Thoracic aorta (tissue), 2 donors: ENCODE results near the gene TMEM134. TPM values are rescaled to one million over a fixed set of nuclear protein-coding genes. Genes with fewer than 3 reads are reported as not detected.

ENCODE experiments used
- ATAC-seq: fragments of 150-250 bp; one replicate; pipeline ENCODE4 v1.8.0; 2017; ENCODE audit warnings: low read depth; ENCODE audit not compliant: insufficient number of reproducible peaks, low FRiP score
- DNase-seq: peaks from one replicate; pipeline ENCODE4 v3.0.0-alpha.2; 2020; ENCODE audit warnings: low spot score
- H3K27ac ChIP-seq, 2 donors: fragments of 200-600 bp; sonication (generic); 1 replicate in 1 of 2; 2 replicates in 1 of 2; pipeline ENCODE4 v1.5.1; 2016; ENCODE audit warnings: mild to moderate bottlenecking in 2 of 2, moderate library complexity in 2 of 2
- H3K27me3 ChIP-seq: fragments of 200-600 bp; sonication (generic); replicated peaks from 2 replicates; pipeline ENCODE4 v1.6.0; 2016; ENCODE audit warnings: mild to moderate bottlenecking; ENCODE audit not compliant: insufficient read depth
- H3K36me3 ChIP-seq: fragments of 200-600 bp; sonication (generic); one replicate; pipeline ENCODE4 v1.5.1; 2016
- H3K4me1 ChIP-seq, 2 donors: fragments of 200-600 bp; sonication (generic); 1 replicate in 1 of 2; 2 replicates in 1 of 2; pipeline versions ENCODE4 v1.5.1 to v1.6.0; 2016; ENCODE audit warnings: low read depth in 2 of 2, mild to moderate bottlenecking in 1 of 2; ENCODE audit not compliant: control insufficient read depth in 1 of 2
- H3K4me3 ChIP-seq: fragments of 200-600 bp; sonication (generic); 2 replicates; pipeline ENCODE4 v1.5.1; 2016; ENCODE audit warnings: mild to moderate bottlenecking
- H3K9me3 ChIP-seq: fragments of 200-600 bp; sonication (generic); 2 replicates; pipeline ENCODE4 v1.5.1; 2016
- CTCF ChIP-seq: fragments of 200-600 bp; sonication (generic); IDR thresholded peaks from one replicate; pipeline ENCODE4 v1.5.1; 2019; ENCODE audit warnings: antibody characterized with exemption
- total RNA-seq, 2 donors: library from RNA; depleted of rRNA; stranded (reverse); fragments of >200 nt; gene quantifications; one replicate each; pipeline versions ENCODE4 v1.1.0 to v1.2.3, GENCODE V29; 2016

The TMEM134 gene
- total RNA-seq, 2 donors from 2014 or later: 66.7 to 67.7 TPM

- Histone ChIP-seq H3K27ac (peak overlapping the region; percentile 81 to 82), H3K36me3 (no peaks in the 10 kb centered on the region), H3K9me3 (no peaks in the 10 kb centered on the region), H3K4me3 (peak overlapping the region; percentile 73), H3K27me3 (no peaks in the 10 kb centered on the region), H3K4me1 (peaks cover 10 to 38% of the 10 kb centered on the region in 2 donors)
- DNase-seq: no peak
- ATAC-seq: no peak
- no peak for TF ChIP-seq CTCF
These were observed 5.2 kb downstream of the TMEM134 start for GRCh38 chr11:67463680-67464410.

- Histone ChIP-seq H3K4me3 (no peak overlapping the region), H3K4me1 (peaks cover 8 to 34% of the 10 kb centered on the region in 2 donors), H3K27me3 (no peaks in the 10 kb centered on the region), H3K36me3 (no peaks in the 10 kb centered on the region), H3K27ac (peak overlapping the region in 1 of 2 donors; percentile 81), H3K9me3 (no peaks in the 10 kb centered on the region)
- DNase-seq (no peak), ATAC-seq (no peak)
- no peak for TF ChIP-seq CTCF
These were observed 5.9 kb downstream of the TMEM134 start for GRCh38 chr11:67463186-67463585.

GRCh38 chr11:67458266-67458665 is 10.8 kb downstream of the TMEM134 start:
- Histone ChIP-seq H3K9me3 (no peaks in the 10 kb centered on the region), H3K4me1 (no peaks in the 10 kb centered on the region), H3K36me3 (no peaks in the 10 kb centered on the region), H3K27me3 (no peaks in the 10 kb centered on the region), H3K27ac (no peak overlapping the region), H3K4me3 (no peak overlapping the region)
- no peak for TF ChIP-seq CTCF
- DNase-seq (no peak), ATAC-seq (no peak)

- ATAC-seq (no peak), DNase-seq (no peak)
- TF ChIP-seq CTCF: no peak
These were observed 11.6 kb downstream of the TMEM134 start for GRCh38 chr11:67457453-67457852.

GRCh38 chr11:67456068-67456705 is 12.9 kb downstream of the TMEM134 start:
- no peaks in the 10 kb centered on the region for H3K4me1 ChIP-seq
- no peak overlapping the region for H3K4me3 ChIP-seq
- DNase-seq (no peak), ATAC-seq (no peak)
- no peaks in the 10 kb centered on the region for H3K36me3 ChIP-seq
- no peaks in the 10 kb centered on the region for H3K27me3 ChIP-seq
- no peak for TF ChIP-seq CTCF
- H3K27ac ChIP-seq: no peak overlapping the region
- H3K9me3 ChIP-seq: no peaks in the 10 kb centered on the region

More at GRCh38 chr11:67457453-67457852, 11.6 kb downstream of the TMEM134 start:
- Histone ChIP-seq H3K9me3 (no peaks in the 10 kb centered on the region), H3K36me3 (no peaks in the 10 kb centered on the region), H3K27me3 (no peaks in the 10 kb centered on the region), H3K4me1 (no peaks in the 10 kb centered on the region), H3K27ac (no peak overlapping the region), H3K4me3 (no peak overlapping the region)
